HL-60 (cell line): Measurements from ENCODE around the gene PDE8A.

Experiments used
- DNase-seq, 2 experiments: peaks; one replicate each; pipeline ENCODE4 v3.0.0-alpha.2; 2010 to 2020; ENCODE audit warnings: low read depth in 1 of 2, low spot score in 1 of 2
- H3K27ac ChIP-seq: fragments of 250-450 bp; sonication (Bioruptor Pico); replicated peaks from 2 replicates; pipeline ENCODE4 v1.5.1; 2020; ENCODE audit warnings: mild to moderate bottlenecking, moderate library complexity
- H3K27me3 ChIP-seq: fragments of 250-450 bp; sonication (Bioruptor Pico); 2 replicates; pipeline ENCODE4 v1.5.1; 2021; ENCODE audit warnings: mild to moderate bottlenecking, moderate library complexity; ENCODE audit not compliant: insufficient read depth, poor library complexity, severe bottlenecking
- H3K4me3 ChIP-seq: replicated peaks from 2 replicates; pipeline ENCODE4 v1.5.1; 2011; ENCODE audit warnings: mild to moderate bottlenecking, control low read depth, low read length; ENCODE audit not compliant: insufficient read depth
- CTCF ChIP-seq: IDR thresholded peaks from one replicate; pipeline ENCODE4 v1.5.1; 2011; ENCODE audit warnings: low read length, control low read depth, inconsistent platforms; ENCODE audit not compliant: insufficient read depth
- GABPA ChIP-seq: IDR thresholded peaks from 2 replicates; pipeline ENCODE4 v1.6.1; 2012; ENCODE audit warnings: low read depth
- POLR2AphosphoS5 ChIP-seq: IDR thresholded peaks from 2 replicates; pipeline ENCODE4 v1.6.1; 2012; ENCODE audit warnings: low read depth
- REST ChIP-seq: IDR thresholded peaks from 2 replicates; pipeline ENCODE4 v1.6.1; 2012; ENCODE audit warnings: low read depth; ENCODE audit not compliant: insufficient replicate concordance
- SPI1 ChIP-seq: IDR thresholded peaks from 2 replicates; pipeline ENCODE4 v1.6.1; 2012; ENCODE audit warnings: low read depth, mild to moderate bottlenecking, borderline replicate concordance

PDE8A gene

GRCh38 chr15:85131915-85132314 is 150.3 kb downstream of the PDE8A start:
- no peak overlapping the region for H3K4me3 ChIP-seq
- no peaks in the 10 kb centered on the region for H3K27me3 ChIP-seq
- no peak for TF ChIP-seq CTCF
- TF ChIP-seq POLR2AphosphoS5, result no peak
- no peak for TF ChIP-seq SPI1
- no peak for TF ChIP-seq GABPA
- TF ChIP-seq REST, result no peak

GRCh38 chr15:85133709-85134108 is 152.1 kb downstream of the PDE8A start:
- no peak overlapping the region for H3K27ac ChIP-seq
- H3K4me3 ChIP-seq, result no peak overlapping the region
- H3K27me3 ChIP-seq, result no peaks in the 10 kb centered on the region
- DNase-seq, result no peak
- TF ChIP-seq SPI1, result no peak
- TF ChIP-seq GABPA, result no peak
- TF ChIP-seq REST, result no peak

More at GRCh38 chr15:85131915-85132314, 150.3 kb downstream of the PDE8A start:
- H3K27ac ChIP-seq, result no peak overlapping the region
- no peak for DNase-seq

GRCh38 chr15:85137489-85138168 is 156.0 kb downstream of the PDE8A start:
- no peak overlapping the region for H3K4me3 ChIP-seq
- no peaks in the 10 kb centered on the region for H3K27me3 ChIP-seq
- no peak overlapping the region for H3K27ac ChIP-seq
- no peak for DNase-seq
- TF ChIP-seq CTCF, result no peak
- no peak for TF ChIP-seq GABPA
- TF ChIP-seq SPI1, result no peak
- TF ChIP-seq POLR2AphosphoS5, result no peak
- TF ChIP-seq REST, result no peak
